NCI-H345 (cell line): ENCODE data around the gene AP2S1.
"Not testable (repeated sequence)": the region's sequence is repeated elsewhere in the genome, so short reads cannot be mapped to it uniquely, and the experiment has no call there.

ENCODE experiments used
- DNase-seq: peaks from one replicate; lab custom pipeline; 2025; lab: John Stamatoyannopoulos, UW

AP2S1 gene

DNA sequence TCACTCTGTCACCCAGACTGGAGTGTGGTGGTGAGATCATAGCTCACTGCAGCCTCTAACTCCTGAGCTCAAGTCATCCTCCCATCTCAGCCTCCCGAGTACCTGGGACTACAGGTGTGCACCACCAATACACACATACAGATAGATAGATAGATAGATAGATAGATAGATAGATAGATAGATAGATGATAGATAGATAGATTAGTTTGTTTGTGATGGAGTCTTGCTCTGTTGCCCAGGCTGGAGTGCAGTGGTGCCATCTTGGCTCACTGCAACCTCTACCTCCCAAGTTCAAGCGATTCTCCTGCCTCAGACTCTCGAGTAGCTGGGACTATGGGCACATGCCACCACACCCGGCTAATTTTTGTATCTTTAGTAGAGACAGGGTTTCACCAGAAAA, 46.2 kb downstream of the AP2S1 start:
- DNase-seq, result not testable (repeated sequence)

GRCh38 chr19:46803555-46803954, 47.1 kb downstream of the AP2S1 start:
- no peak for DNase-seq

DNA sequence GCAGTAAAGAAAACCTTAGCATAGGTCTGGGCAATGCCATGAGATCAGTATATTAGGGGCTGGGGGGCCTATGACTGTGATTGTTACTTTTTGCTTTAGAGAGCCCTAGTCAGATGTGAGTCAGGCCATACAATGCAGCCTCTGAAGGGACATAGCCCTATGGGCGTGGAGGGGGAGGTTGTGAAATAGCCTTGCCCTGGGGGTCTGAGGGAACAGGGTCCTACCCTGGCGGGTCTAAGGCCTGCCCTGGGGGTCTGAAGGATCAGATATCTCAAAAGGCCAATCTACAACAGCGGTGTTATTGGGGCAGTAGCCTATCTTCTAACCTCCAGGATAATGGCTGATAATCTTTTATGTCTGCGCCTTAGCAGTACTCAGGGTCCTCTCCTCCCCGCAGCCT, 48.5 kb downstream of the AP2S1 start:
- no peak for DNase-seq

- DNase-seq, result no peak
Observed at GRCh38 chr19:46798713-46799112, 51.9 kb downstream of the AP2S1 start.

- DNase-seq, result no peak
Observed at GRCh38 chr19:46797881-46798280, 52.8 kb downstream of the AP2S1 start.

- no peak for DNase-seq
Observed at GRCh38 chr19:46791944-46792343, 58.7 kb downstream of the AP2S1 start.

- DNase-seq, result no peak
Observed at GRCh38 chr19:46789371-46789770, 61.3 kb downstream of the AP2S1 start.

DNA sequence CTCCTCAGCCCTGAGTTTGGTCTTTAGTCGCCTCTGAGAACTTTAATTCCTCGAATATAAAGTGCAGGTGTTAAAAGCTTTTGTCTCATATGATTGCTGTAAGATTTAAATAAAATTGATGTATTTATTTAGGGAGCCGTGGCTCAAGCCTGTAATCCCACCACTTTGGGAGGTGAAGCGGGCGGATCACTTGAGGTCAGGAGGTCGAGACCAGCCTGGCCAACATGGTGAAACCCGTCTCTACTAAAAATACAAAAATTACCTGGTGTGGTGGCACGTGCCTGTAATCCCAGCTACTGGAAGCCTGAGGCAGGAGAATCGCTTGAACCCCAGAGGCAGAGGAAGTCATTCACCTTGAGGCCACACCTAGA, 61.7 kb downstream of the AP2S1 start:
- DNase-seq, result no peak

DNA sequence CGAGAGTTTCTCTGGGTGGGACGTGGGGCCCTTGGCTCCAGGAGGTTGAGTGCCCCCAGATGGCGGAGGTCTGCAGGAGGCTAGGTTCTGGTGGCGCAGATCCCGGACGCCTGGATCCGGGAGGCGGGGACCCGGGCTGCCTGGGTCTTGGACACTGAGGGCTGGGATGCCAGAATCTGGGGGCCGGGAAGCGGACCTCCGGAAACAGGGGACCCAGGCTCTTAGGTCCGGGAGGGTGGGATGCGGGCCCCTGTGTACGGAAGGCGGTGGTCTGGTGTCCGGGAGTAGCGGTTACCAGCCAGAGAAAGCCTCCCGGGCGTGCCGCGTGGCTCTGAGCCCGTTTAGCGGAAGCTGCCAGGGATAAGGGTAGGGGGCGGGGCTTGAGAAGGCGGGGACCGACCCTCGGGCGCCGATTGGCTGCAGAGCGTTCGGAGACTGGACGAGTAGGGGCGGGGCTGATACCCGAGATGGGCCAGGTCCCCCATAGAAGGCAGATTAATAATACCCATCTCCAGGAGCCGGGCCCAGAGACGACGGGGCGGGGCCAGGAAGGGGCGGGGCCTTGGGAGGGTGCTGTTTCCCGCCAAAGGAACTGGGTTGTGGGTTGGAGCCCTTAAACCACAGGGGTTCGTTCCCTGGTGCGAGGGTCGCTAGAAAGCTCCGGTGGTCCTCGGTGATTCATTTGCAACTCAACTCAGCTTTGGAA, 62.2 kb downstream of the AP2S1 start, which contains the start of gene SLC1A5:
Gene SLC1A5 (minus strand): TSS at position 333 of the 706 bp plus-strand sequence. CDS start 629 bp downstream, outside the sequence.
- peak; percentile 93 for DNase-seq
